Upper lobe of left lung (tissue), 4 donors: Measurements from ENCODE around the gene CPNE4.

Source experiments
- CTCF ChIP-seq, 6 experiments: fragments of 450-650 bp in 4 of 6; fragments of 200-600 bp in 2 of 6; sonication (generic) in 2 of 6; IDR thresholded peaks; one replicate each; pipeline ENCODE4 v1.5.1; 2016 to 2019; ENCODE audit warnings: antibody characterized with exemption in 6 of 6
- EP300 ChIP-seq, 4 donors: sonication (generic); formaldehyde crosslinking; IDR thresholded peaks; one replicate each; pipeline ENCODE4 v1.5.1; 2017; ENCODE audit warnings: antibody characterized with exemption in 4 of 4, control low read depth in 2 of 4
- POLR2A ChIP-seq, 4 donors: fragments of 450-650 bp; IDR thresholded peaks; one replicate each; pipeline ENCODE4 v1.5.1; 2016 to 2017; ENCODE audit warnings: antibody characterized with exemption in 4 of 4, mild to moderate bottlenecking in 2 of 4

DNA sequence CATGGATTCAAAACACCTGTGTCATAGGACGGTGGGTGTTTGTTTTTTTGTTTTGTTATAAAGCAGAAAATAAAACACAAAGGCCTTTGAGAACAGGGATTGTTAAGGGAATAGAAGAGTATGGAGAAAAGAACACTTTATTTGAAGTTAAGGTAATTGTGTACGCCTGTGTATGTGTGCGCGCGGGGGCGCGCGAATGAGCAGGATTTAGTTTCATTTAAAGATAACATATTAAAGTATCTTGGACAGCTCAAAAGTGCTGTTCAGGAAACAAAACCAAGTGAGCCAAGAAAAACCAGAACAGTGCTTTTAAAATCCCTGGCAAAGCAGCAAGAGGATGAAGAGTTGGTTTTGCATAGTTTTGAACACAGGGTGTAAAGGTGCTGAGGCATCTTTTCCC lies 1.9 kb downstream of the CPNE4 start:
- no peak for TF ChIP-seq EP300 (IDR thresholded peaks at IDR 0.05)
- no peak for TF ChIP-seq CTCF (IDR thresholded peaks at IDR 0.05)
- no peak for TF ChIP-seq POLR2A (IDR thresholded peaks at IDR 0.05)
